LoVo (cell line): ENCODE results near the gene CNTRL.
A peak's percentile ranks its signal among the peaks of the same experiment; 100 is the strongest.

Experiments
- DNase-seq: peaks from one replicate; pipeline ENCODE4 v3.0.0-alpha.2; 2016; ENCODE audit warnings: low spot score

The CNTRL gene

DNA sequence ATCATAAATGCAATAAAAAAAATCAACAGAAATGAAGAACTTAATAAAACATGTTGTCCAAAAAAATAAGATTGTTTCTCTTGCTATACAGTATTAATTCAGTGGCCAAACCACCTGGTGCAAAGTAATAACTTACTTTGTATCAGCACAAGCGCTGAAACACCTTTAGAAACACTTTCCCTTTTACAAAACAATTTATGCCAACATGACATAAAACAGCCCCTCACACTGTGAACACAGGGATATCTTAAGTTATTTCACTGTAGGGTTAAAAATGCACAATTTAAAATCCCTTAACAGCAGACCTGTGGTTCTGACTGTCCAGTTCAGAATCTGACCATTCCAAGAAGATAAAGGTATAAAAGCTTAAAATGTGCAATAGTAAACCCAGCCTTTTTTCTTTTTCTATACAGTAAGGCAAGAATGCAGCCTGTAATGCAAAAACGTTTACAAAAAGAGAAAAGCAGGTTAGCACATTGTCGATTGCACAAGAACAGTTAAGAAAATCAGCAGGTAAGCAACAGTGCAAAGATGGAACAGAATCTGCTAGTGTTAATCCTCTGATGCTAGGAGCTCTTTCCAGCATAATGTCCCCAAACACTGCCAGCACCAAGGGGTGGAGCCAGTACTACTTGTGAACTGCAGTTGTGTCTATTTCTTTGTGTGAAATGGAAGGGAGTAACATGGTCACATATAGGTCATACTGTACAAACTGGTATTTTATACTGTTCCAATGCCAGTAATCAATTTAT lies 105.4 kb downstream of the CNTRL start:
- no peak for DNase-seq

DNA sequence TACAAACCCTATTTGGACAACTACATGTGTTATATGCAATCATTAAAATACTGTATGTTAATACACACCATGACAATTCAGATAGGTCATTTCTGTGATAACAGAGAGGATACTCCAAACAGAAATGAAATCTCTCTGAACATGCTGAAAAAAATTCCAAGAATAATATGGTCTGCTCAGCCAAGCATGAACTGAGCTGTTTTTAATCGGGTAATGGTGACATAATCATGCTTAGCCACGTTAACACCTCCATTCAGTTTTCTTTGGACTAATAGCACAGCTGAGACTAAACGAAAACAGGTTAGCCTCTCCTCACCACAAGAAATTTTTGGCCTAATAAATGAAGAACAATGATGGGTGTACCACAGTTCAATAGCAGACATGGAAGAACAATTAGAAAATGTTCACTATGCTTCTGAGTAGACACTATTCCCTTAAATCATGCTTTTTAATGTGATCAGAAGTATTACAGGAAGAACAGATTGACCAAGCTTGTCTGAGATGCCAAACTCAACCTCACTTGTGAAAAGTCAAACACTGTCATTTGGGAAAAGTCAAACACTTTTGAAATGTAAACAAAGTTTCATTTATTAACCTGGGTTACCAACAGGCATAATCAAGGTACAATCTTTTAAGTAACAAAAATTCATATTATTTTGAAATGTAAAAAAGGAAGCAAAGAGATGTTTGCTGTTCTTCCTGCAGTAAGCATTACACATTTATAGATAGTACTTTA lies 107.5 kb downstream of the CNTRL start:
- no peak for DNase-seq

- no peak for DNase-seq
Observed at GRCh38 chr9:121182989-121183388, 108.2 kb downstream of the CNTRL start.

DNA sequence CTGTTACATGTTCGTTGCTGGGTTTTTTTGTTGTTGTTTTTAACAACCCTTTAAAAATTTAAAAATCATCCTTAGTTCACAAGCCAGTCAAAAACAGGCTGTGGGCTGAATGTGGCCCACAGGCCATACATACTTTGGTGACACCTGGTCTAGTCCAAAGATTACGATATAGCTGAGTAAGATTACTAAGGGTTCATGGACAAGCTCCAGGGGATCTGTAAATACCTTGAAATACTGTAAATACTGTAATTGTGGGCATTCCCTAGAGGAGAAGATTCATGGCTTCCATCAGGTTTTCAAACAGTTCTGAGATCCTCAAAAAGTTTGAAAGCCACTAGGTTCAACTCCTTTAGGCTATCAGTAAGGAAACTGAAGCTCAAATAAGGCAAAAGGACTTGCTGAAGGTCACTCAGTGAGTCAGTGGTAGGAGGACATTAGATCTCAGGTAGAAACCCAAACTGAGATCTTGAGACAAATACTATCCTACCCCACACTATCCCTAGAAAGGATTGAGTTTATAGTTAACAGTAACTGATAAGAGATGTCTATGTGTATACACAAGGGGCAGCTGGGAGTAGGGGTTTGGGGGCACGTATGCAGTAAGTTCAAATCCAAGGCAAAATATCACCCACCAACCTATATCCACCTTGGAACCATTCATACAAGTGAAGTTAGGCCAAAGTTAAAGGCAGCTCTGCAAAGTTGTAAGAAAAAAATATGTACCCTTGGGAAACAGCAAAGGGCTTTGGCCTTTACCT lies 109.1 kb downstream of the CNTRL start:
- no peak for DNase-seq

DNA sequence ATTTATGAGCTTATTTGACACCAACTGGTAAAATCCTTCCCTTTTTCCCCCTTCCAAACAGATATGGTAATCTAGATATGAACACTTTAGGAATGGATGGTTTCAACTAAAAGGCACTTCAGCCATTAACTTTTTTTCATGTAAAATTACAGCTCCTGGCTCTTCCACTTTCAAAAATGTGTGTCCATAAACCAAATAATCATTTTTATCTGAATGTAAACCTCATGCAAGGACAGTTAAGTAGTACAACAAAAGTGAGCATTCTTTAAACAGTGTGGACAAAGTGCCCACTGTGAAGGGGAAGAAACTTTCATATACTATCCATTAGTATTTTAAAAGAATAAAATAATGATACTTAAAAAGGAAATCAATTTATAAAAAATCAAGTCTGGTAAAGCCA lies 109.7 kb downstream of the CNTRL start:
- DNase-seq: no peak

GRCh38 chr9:121185178-121185745 lies 110.5 kb downstream of the CNTRL start:
- DNase-seq: no peak

GRCh38 chr9:121185774-121186403 lies 111.1 kb downstream of the CNTRL start:
- DNase-seq: no peak

- no peak for DNase-seq
Observed at GRCh38 chr9:121187636-121188305, 113.0 kb downstream of the CNTRL start.

DNA sequence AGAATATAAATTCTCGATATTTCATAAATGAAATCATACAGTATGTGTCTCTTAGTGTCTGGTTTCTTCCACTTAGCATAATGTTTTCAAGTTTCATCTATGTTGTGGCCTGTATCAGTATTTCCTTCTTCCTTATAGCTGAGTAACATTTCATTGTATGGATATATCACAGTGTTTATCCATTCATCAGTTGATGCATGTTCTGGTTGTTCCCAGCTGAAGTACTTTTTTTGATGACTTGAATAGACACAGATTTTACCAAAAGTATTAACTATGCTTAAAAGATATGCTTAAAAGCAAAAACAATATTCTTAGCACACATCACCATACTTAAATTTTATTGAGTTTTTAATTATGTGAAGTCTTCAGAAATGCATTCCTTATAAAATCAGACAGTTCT lies 114.3 kb downstream of the CNTRL start:
- no peak for DNase-seq

- DNase-seq: no peak
Observed at GRCh38 chr9:121189660-121190059, 114.9 kb downstream of the CNTRL start.

DNA sequence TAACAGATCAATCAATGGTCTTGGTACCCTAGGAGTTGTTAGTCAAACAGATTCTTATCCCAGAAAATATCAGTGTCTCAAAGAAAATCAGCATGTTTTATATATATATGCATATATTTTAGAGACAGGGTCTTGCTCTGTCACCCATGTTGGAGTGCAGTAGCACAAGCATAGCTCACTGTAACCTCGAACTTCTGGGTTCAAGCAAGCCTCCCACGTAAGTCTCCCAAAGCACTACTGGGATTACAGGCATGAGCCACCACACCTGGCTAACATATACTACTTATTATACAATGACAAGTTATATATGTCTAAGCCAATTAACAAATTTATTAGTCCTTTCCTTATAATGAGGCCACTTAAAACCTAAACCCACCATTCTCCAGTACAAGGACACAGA lies 116.5 kb downstream of the CNTRL start:
- DNase-seq: no peak

DNA sequence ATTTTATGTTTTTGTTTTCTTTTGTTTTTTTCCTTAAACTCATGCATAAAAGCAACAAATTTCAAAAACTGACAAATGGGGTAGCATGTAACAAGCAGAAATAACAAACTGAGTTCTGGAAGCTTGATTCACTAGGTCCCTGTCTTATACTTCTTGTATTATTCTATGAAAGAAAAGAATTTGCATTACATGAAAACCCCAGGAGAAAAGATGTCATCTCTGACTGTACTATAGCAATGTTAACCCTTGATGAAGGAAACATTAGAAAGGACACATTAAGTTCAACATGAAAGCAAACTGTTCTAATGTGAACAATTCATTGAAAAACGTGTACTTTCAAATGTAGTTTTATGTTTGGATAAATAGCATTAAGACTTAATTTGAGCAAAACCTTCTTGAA lies 117.8 kb downstream of the CNTRL start:
- DNase-seq: no peak

DNA sequence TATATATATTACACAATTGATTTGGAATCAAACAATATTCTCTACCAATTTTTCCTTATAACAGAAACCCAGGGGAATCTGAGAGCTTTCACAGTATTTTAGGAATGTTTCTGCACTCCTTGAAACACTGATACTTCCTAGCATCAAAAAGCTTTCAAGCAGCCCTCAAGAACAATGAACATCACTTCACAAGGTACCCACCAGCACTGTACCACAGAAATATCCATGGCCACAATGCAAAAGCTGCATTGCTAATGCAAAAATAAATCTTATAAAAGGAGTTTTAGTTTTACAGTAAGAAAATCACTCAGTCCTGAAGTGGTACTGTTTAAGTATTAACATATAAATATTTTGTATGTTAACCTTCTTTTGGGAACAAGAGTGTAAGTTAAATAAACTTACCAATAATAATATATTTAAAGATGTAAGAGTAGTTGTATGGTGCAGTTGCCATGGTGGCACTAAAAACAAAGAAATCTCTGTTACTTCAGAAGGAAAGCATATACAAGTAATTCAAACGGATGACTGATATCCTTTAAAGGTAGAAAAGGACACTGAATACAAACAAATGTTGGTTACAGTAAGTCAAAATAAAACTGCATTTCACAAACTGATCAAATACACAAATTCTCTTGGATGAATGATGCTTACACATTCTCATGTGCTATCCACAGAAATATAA lies 118.3 kb downstream of the CNTRL start:
- DNase-seq: no peak

- no peak for DNase-seq
Observed at GRCh38 chr9:121194730-121195129, 120.0 kb downstream of the CNTRL start.

GRCh38 chr9:121196389-121196788 lies 121.6 kb downstream of the CNTRL start:
- no peak for DNase-seq

GRCh38 chr9:121197132-121197531 lies 122.4 kb downstream of the CNTRL start:
- no peak for DNase-seq

DNA sequence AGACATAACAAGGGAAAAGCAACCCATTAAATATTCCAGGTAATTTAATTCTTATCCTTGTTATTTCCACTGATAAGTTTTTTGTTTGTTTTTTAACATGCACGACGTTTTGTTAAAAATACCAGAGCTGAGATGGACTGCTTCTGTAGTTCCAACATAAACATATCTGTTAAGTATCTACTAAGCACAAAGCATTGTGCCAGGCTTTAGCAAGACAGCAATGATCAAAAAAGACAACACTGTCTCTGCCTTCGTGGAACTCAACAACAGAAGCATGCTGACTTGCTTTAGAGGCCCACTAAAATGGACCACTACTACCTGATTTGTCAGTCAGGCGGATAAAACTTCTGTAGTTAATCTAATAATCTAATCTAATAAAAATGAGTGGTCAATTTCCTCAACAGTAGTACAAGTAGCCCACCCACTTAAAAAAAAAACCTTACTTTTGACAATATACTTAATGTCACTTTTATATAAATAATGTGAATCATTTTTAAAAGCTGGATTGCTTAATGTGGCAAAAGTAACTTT lies 123.8 kb downstream of the CNTRL start:
- DNase-seq: no peak

DNA sequence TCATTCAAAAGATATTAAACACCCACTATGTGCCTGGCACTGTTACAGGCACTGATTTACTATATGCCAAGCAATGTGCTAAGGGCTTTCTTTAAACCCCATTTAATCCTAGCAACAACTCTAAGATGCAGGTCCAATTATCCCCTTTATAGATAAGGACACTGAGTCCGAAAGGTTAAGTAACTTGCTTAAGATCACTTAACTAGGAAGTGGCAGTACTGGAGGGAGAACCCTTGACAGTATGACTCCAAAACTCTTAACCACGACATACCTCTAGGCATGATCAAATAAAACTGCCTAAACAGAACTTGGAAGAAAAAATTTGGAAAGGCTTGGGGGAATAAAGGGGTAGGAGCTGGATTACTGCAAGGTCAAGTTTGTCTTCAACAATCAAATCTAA lies 125.2 kb downstream of the CNTRL start:
- no peak for DNase-seq

- DNase-seq: peak; percentile 20
Observed at GRCh38 chr9:121200356-121200755, 125.6 kb downstream of the CNTRL start.

DNA sequence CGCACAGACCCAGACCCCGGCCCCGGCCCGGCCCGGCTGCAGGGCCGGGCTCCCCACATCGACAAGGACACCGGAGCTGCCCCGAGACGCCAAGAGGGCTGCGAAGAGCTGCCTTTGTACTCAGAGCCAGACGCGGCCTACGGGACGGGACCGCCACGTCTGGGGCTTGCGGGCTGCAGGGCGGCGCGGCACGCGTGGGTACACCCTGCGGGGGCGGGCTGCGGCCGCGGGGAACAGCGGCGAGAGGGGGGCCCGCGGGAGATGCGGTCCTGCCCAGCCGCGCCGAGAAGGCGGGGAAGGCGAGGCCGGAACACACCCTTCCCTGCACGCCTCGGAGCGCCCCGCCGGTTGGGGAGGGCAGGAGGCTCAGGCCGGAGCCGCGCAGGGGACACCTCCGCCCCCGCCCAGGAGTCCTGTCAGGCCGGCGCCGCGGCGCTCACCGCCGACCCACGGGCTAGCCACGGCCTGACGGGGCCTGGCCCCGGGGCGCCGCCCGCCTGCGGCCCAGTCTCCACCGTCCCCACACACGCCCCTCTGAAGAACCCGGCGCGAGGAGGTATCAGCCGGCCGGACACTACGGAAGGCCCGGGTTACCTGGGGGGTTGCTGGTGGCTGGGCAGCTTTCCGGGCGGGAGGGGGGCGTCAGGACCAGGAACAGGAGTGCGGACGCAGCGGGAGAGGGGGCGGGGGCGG lies 126.4 kb downstream of the CNTRL start:
- DNase-seq: peak; percentile 22
